ENCODE measurements around the gene RSAD1. TPM values are rescaled to one million over a fixed set of nuclear protein-coding genes. Genes with fewer than 3 reads are reported as not detected.
"Not testable (repeated sequence)": the region's sequence is repeated elsewhere in the genome, so short reads cannot be mapped to it uniquely, and the experiment has no call there.

RSAD1 gene
- total and polyA plus RNA-seq, 11 donors = 30.9 to 50.0 (median 42.8) TPM

GRCh38 chr17:50473901-50474300, 4.8 kb upstream of the RSAD1 start:
- H3K4me1 ChIP-seq = peaks cover 0 to 14% (median 10%) of the 10 kb centered on the region in 12 donors
- DNase-seq = no peak
- no peak overlapping the region for H3K4me3 ChIP-seq
- no peak for ATAC-seq
- TF ChIP-seq CTCF (IDR thresholded peaks at IDR 0.05) = no peak
- TF ChIP-seq POLR2A (IDR thresholded peaks at IDR 0.05) = no peak
- H3K9me3 ChIP-seq = no peaks in the 10 kb centered on the region
- H3K27me3 ChIP-seq = peaks cover 0 to 10% (median 4%) of the 10 kb centered on the region in 9 donors
- no peak overlapping the region for H3K27ac ChIP-seq
- 88 to 91% (median 90%) methylated on average over 11 of the region's 11 CpGs for WGBS, 4 donors
- peaks cover 0 to 8% (median 0%) of the 10 kb centered on the region in 9 donors for H3K36me3 ChIP-seq
- intact Hi-C loops (cut with DNase I) = loop anchor here in 4 of 10 donors (10.0 kb wide), 4 partner anchors 49 to 109 kb away; partner anchors contain the start of genes ACSF2 (in 1 of the 4), EME1 (in 1 of the 4) and MRPL27 (in 1 of the 4)

- TF ChIP-seq POLR2A (IDR thresholded peaks at IDR 0.05) (no peak), CTCF (IDR thresholded peaks at IDR 0.05) (no peak)
- Histone ChIP-seq H3K4me1 (peaks cover 0 to 16% (median 8%) of the 10 kb centered on the region in 12 donors), H3K27me3 (peaks cover 0 to 4% (median 0%) of the 10 kb centered on the region in 9 donors)
Measured at GRCh38 chr17:50474523-50474922, 4.1 kb upstream of the RSAD1 start.

GRCh38 chr17:50475362-50475761, 3.3 kb upstream of the RSAD1 start:
- H3K4me3 ChIP-seq = no peak overlapping the region
- intact Hi-C loops (cut with DNase I) = loop anchor here in 6 of 10 donors (5.0 to 10.0 kb wide), 7 partner anchors 48 to 113 kb away; partner anchors contain the start of genes ACSF2 (in 2 of the 6), EME1 (in 1 of the 6), LRRC59 (in 1 of the 6) and MRPL27 (in 1 of the 6)
- peaks cover 0 to 8% (median 0%) of the 10 kb centered on the region in 9 donors for H3K36me3 ChIP-seq
- no peaks in the 10 kb centered on the region for H3K9me3 ChIP-seq
- TF ChIP-seq CTCF (IDR thresholded peaks at IDR 0.05) (no peak), POLR2A (IDR thresholded peaks at IDR 0.05) (no peak)
- ATAC-seq (no peak), DNase-seq (no peak)
- H3K27me3 ChIP-seq = no peaks in the 10 kb centered on the region
- H3K27ac ChIP-seq = no peak overlapping the region
- peaks cover 0 to 24% (median 16%) of the 10 kb centered on the region in 12 donors for H3K4me1 ChIP-seq
- 77 to 89% (median 87%) methylated on average over 4 of the region's 4 CpGs for WGBS, 4 donors

More at GRCh38 chr17:50474523-50474922, 4.1 kb upstream of the RSAD1 start:
- Histone ChIP-seq H3K4me3 (no peak overlapping the region), H3K27ac (no peak overlapping the region), H3K36me3 (peaks cover 0 to 8% (median 0%) of the 10 kb centered on the region in 9 donors), H3K9me3 (no peaks in the 10 kb centered on the region)
- ATAC-seq (no peak), DNase-seq (peak in 1 of 5 donors; percentile 37)
- WGBS, 4 donors = 60 to 80% (median 64%) methylated on average over 6 of the region's 6 CpGs
- intact Hi-C loops (cut with DNase I) = loop anchor here in 4 of 10 donors (10.0 kb wide), 4 partner anchors 50 to 110 kb away; partner anchors contain the start of genes ACSF2 (in 1 of the 4), EME1 (in 1 of the 4) and MRPL27 (in 1 of the 4)

- H3K36me3 ChIP-seq, H3K9me3 ChIP-seq, H3K4me3 ChIP-seq, ATAC-seq, H3K27me3 ChIP-seq, DNase-seq, H3K27ac ChIP-seq: not testable (repeated sequence)
- peaks cover 0 to 29% (median 18%) of the 10 kb centered on the region in 12 donors for H3K4me1 ChIP-seq
- intact Hi-C loops (cut with DNase I) = loop anchor here in 6 of 10 donors (5.0 to 10.0 kb wide), 7 partner anchors 49 to 114 kb away; partner anchors contain the start of genes ACSF2 (in 2 of the 6), EME1 (in 1 of the 6), LRRC59 (in 1 of the 6) and MRPL27 (in 1 of the 6)
- 29 to 47% (median 37%) methylated on average over 29 to 33 of the region's 33 CpGs for WGBS, 4 donors
Measured at GRCh38 chr17:50475775-50476544, 2.7 kb upstream of the RSAD1 start.

Data from heart left ventricle (tissue), 16 donors.